T-helper 2 cell treated with Interferon-gamma antibody and Interleukin-4, amounts not matched to agents 100 ng/mL and 5 ng/mL, for 36 hours (primary cell): ENCODE measurements around the gene MCIDAS. TPM values are rescaled to one million over a fixed set of nuclear protein-coding genes. Genes with fewer than 3 reads are reported as not detected.

ENCODE experiments used
- intact Hi-C: fragments of 100-400 bp; cut with micrococcal nuclease; formaldehyde crosslinking; loops from one replicate; pipeline ENCODE4 v1.15.1; 2023
- total RNA-seq: library from RNA; stranded (reverse); gene quantifications from 2 replicates; pipeline ENCODE4 v1.2.3, GENCODE V29; 2022

MCIDAS gene
- total RNA-seq, 1 donor from 2014 or later, result not detected

GRCh38 chr5:55171471-55171870, 55.6 kb downstream of the MCIDAS start:
- intact Hi-C loops, result no loop called here

Other genes starting within 250 kb of the MCIDAS start
- 0.20 and 0.48 TPM in 2 replicates for gene ESM1, start 241.7 kb downstream of the MCIDAS start, total RNA-seq
- 2.6 and 3.3 TPM in 2 replicates for gene GZMK, start 203.1 kb downstream of the MCIDAS start, total RNA-seq
- gene GZMA, start 124.7 kb downstream of the MCIDAS start, total RNA-seq, result 738 and 757 TPM in 2 replicates
- gene GPX8, start 67.1 kb downstream of the MCIDAS start, total RNA-seq, result not detected in 2 replicates
- 0.14 and 0.32 TPM in 2 replicates for gene CDC20B, start 54.1 kb downstream of the MCIDAS start, total RNA-seq
- gene CCNO, start 6.3 kb upstream of the MCIDAS start, total RNA-seq, result not detected in 2 replicates
- gene DHX29, start 80.4 kb upstream of the MCIDAS start, total RNA-seq, result 17.9 and 19.5 TPM in 2 replicates
- 91.7 and 101 TPM in 2 replicates for gene MTREX, start 80.7 kb upstream of the MCIDAS start, total RNA-seq